Measurements from ENCODE around the gene PLXND1. TPM values are rescaled to one million over a fixed set of nuclear protein-coding genes. Genes with fewer than 3 reads are reported as not detected.
A peak's percentile ranks its signal among the peaks of the same experiment; 100 is the strongest.

The PLXND1 gene
- total and polyA plus RNA-seq, 11 donors, result 40.8 to 218 (median 66.4) TPM

GRCh38 chr3:129555153-129555550, 51.3 kb downstream of the PLXND1 start:
- Histone ChIP-seq H3K36me3 (peaks cover 0 to 57% (median 43%) of the 10 kb centered on the region in 9 donors), H3K27me3 (no peaks in the 10 kb centered on the region), H3K4me3 (no peak overlapping the region), H3K27ac (peak overlapping the region in 7 of 12 donors; percentile 2 to 52 (median 19)), H3K9me3 (no peaks in the 10 kb centered on the region), H3K4me1 (peaks cover 12 to 81% (median 60%) of the 10 kb centered on the region in 12 donors)
- intact Hi-C loops (cut with DNase I), result loop anchor here in 2 of 10 donors (10.0 kb wide), 1 partner anchor 50 kb away; no protein-coding TSS in a partner anchor
- no peak for ATAC-seq
- WGBS, 4 donors, result 59 to 69% (median 60%) methylated on average over 14 to 15 of the region's 15 CpGs
- DNase-seq, result peak in 2 of 5 donors; percentile 34 to 67
- TF ChIP-seq CTCF (IDR thresholded peaks at IDR 0.05) (no peak), POLR2A (IDR thresholded peaks at IDR 0.05) (no peak)

- peak overlapping the region in 9 of 12 donors; percentile 2 to 52 (median 26) for H3K27ac ChIP-seq
- 38 to 55% (median 52%) methylated on average over 11 to 13 of the region's 13 CpGs for WGBS, 4 donors
- peaks cover 12 to 75% (median 56%) of the 10 kb centered on the region in 12 donors for H3K4me1 ChIP-seq
- DNase-seq, result peak in 2 of 5 donors; percentile 30 to 35
- H3K36me3 ChIP-seq, result peaks cover 0 to 51% (median 37%) of the 10 kb centered on the region in 9 donors
- ATAC-seq, result no peak
- H3K4me3 ChIP-seq, result no peak overlapping the region
- intact Hi-C loops (cut with DNase I), result loop anchor here in 6 of 10 donors (5.0 to 10.0 kb wide), 3 partner anchors 47 to 52 kb away; no protein-coding TSS in a partner anchor
- no peaks in the 10 kb centered on the region for H3K9me3 ChIP-seq
- H3K27me3 ChIP-seq, result no peaks in the 10 kb centered on the region
- TF ChIP-seq CTCF (IDR thresholded peaks at IDR 0.05), result no peak
- no peak for TF ChIP-seq POLR2A (IDR thresholded peaks at IDR 0.05)
Measured at GRCh38 chr3:129554356-129555152, 51.9 kb downstream of the PLXND1 start.

GRCh38 chr3:129553719-129554118, 52.8 kb downstream of the PLXND1 start:
- Histone ChIP-seq H3K4me1 (peaks cover 8 to 67% (median 49%) of the 10 kb centered on the region in 12 donors), H3K27ac (peak overlapping the region in 5 of 12 donors; percentile 19 to 52 (median 26)), H3K27me3 (no peaks in the 10 kb centered on the region), H3K9me3 (no peaks in the 10 kb centered on the region), H3K4me3 (no peak overlapping the region), H3K36me3 (peaks cover 0 to 43% (median 30%) of the 10 kb centered on the region in 9 donors)
- ATAC-seq (no peak), DNase-seq (peak in 1 of 5 donors; percentile 56)
- TF ChIP-seq CTCF (IDR thresholded peaks at IDR 0.05) (no peak), POLR2A (IDR thresholded peaks at IDR 0.05) (no peak)
- 36 to 48% (median 45%) methylated on average over 15 of the region's 15 CpGs for WGBS, 4 donors
- intact Hi-C loops (cut with DNase I), result loop anchor here in 6 of 10 donors (5.0 to 10.0 kb wide), 3 partner anchors 46 to 51 kb away; no protein-coding TSS in a partner anchor

- Histone ChIP-seq H3K27me3 (no peaks in the 10 kb centered on the region), H3K4me3 (no peak overlapping the region), H3K9me3 (no peaks in the 10 kb centered on the region), H3K36me3 (peaks cover 0 to 37% (median 25%) of the 10 kb centered on the region in 9 donors), H3K4me1 (peaks cover 7 to 61% (median 43%) of the 10 kb centered on the region in 12 donors), H3K27ac (no peak overlapping the region)
- TF ChIP-seq CTCF (IDR thresholded peaks at IDR 0.05) (no peak), POLR2A (IDR thresholded peaks at IDR 0.05) (no peak)
- peak in 1 of 5 donors; percentile 59 for DNase-seq
- peak in 1 of 4 donors; percentile 2 for ATAC-seq
- intact Hi-C loops (cut with DNase I), result loop anchor here in 6 of 10 donors (5.0 to 10.0 kb wide), 3 partner anchors 46 to 51 kb away; no protein-coding TSS in a partner anchor
- 68 to 72% (median 69%) methylated on average over 5 to 6 of the region's 6 CpGs for WGBS, 4 donors
Measured at GRCh38 chr3:129553171-129553570, 53.3 kb downstream of the PLXND1 start.
